Activated CD4-positive, alpha-beta memory T cell treated with anti-CD3 and anti-CD28 coated beads for 36 hours (primary cell): ENCODE measurements around the gene TRIM28. TPM values are rescaled to one million over a fixed set of nuclear protein-coding genes. Genes with fewer than 3 reads are reported as not detected.

Source experiments
- CTCF ChIA-PET: fragments of 350-600 bp; sonication (Branson Sonifier 250); formaldehyde crosslinking; loops from one replicate; lab custom pipeline; 2021; ENCODE audit warnings: antibody characterized with exemption, inconsistent platforms; lab: Charles Lee
- POLR2A ChIA-PET: fragments of 350-600 bp; sonication (Branson Sonifier 250); formaldehyde crosslinking; loops from one replicate; lab custom pipeline; 2021; ENCODE audit warnings: antibody characterized with exemption; lab: Charles Lee
- DNase-seq: peaks from one replicate; pipeline ENCODE4 v3.0.0-alpha.2; 2020
- H3K27ac Mint-ChIP-seq: one replicate; pipeline ENCODE4 v1.8.0; 2021; ENCODE audit warnings: mixed read lengths
- H3K27me3 Mint-ChIP-seq: one replicate; pipeline ENCODE4 v1.8.0; 2021; ENCODE audit warnings: mixed read lengths
- H3K36me3 Mint-ChIP-seq: one replicate; pipeline ENCODE4 v1.8.0; 2021; ENCODE audit warnings: mixed read lengths
- H3K4me1 Mint-ChIP-seq: one replicate; pipeline ENCODE4 v1.8.0; 2021; ENCODE audit warnings: low read depth, mixed read lengths
- H3K4me3 Mint-ChIP-seq: one replicate; pipeline ENCODE4 v1.8.0; 2021; ENCODE audit warnings: mild to moderate bottlenecking, mixed read lengths
- H3K9me3 Mint-ChIP-seq: one replicate; pipeline ENCODE4 v1.8.0; 2021; ENCODE audit warnings: mixed read lengths
- intact Hi-C: fragments of 100-400 bp; cut with micrococcal nuclease; formaldehyde crosslinking; loops from one replicate; pipeline ENCODE4 v1.15.1; 2023
- total RNA-seq, 2 experiments: library from RNA; stranded (reverse); gene quantifications; one replicate each; pipeline ENCODE4 v1.2.3, GENCODE V29; 2021

The TRIM28 gene
- total RNA-seq, 2 experiments from 2014 or later, result 404 to 408 TPM

DNA sequence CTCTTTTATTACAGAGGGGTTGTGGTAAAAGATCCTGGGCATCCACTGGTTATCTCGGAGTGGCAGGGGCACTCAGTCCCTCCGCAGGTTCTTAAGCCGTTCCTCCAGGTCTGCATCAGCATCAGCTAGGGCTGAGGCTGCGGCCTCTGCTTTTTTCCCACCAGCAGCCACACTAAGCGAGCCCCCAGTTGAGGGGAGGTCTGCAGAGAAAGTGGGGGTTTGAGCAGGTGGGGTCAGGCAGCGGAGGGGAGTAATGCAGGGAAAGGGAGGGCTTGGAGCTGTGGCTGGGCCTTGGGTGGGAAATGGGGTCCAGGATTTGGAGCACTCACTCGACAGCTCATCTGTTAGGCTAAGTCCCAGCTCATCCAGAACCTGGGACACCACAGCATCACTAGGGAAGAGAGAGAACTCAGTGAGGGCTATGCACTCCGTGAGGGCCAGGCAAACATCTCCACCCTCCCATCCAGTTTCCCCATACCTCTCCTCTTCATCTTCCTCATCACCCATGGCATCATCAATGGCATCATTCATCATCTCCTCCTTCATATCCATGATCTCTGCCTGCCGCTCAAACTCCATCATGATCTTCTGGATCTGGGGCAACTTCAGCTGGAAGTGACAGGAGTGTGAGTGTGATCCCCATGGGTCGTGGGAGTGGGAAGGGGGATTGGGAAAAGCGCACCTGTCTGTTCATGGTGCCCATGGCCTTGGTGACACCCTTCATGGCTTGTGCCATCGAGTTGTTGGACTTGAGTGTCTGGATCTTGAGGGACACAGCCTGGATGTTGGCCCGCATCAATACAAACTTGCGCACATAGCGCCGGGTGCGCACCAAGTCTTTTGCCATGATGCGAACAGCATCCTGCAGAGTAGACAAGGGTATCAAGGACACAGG, 8.0 kb downstream of the TRIM28 start:
- CTCF ChIA-PET, result interaction anchor here (0.7 kb wide), 1 partner anchor 260 kb away, joined by 3 read pairs; no protein-coding TSS in a partner anchor
- no peak overlapping the region for H3K27ac Mint-ChIP-seq

DNA sequence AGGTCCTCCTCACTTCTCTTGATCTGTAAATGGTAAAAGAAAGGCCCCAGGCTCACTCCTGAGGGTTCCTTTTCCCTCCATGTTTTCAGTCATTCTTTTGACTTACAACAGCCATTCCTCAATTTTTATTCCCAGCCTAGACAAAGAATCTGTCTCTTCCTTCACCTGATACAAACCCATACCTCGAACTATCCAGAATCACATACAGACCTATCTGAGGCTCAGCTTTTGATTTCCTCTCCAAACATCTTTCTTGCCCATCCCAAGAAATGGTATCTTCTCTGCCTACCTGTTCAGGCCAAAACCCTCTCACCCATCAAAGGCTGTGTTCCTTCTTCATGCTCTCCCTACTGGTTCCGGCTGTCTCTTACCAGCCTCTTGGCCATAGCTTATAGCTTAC, 8.8 kb downstream of the TRIM28 start:
- peaks cover 49% of the 10 kb centered on the region for H3K4me1 Mint-ChIP-seq
- intact Hi-C loops, result no loop called here
- no peaks in the 10 kb centered on the region for H3K27me3 Mint-ChIP-seq
- ChIA-PET CTCF (no interaction called here), POLR2A (no interaction called here)
- H3K27ac Mint-ChIP-seq, result peak overlapping the region; percentile 23
- no peaks in the 10 kb centered on the region for H3K9me3 Mint-ChIP-seq
- DNase-seq, result no peak
- H3K36me3 Mint-ChIP-seq, result peaks cover 60% of the 10 kb centered on the region
- H3K4me3 Mint-ChIP-seq, result no peak overlapping the region

More for the DNA sequence above, 8.0 kb downstream of the TRIM28 start:
- peaks cover 55% of the 10 kb centered on the region for H3K4me1 Mint-ChIP-seq
- no peak overlapping the region for H3K4me3 Mint-ChIP-seq
- intact Hi-C loops, result no loop called here
- peaks cover 66% of the 10 kb centered on the region for H3K36me3 Mint-ChIP-seq
- POLR2A ChIA-PET, result no interaction called here
- H3K9me3 Mint-ChIP-seq, result no peaks in the 10 kb centered on the region
- no peaks in the 10 kb centered on the region for H3K27me3 Mint-ChIP-seq
- DNase-seq, result no peak

DNA sequence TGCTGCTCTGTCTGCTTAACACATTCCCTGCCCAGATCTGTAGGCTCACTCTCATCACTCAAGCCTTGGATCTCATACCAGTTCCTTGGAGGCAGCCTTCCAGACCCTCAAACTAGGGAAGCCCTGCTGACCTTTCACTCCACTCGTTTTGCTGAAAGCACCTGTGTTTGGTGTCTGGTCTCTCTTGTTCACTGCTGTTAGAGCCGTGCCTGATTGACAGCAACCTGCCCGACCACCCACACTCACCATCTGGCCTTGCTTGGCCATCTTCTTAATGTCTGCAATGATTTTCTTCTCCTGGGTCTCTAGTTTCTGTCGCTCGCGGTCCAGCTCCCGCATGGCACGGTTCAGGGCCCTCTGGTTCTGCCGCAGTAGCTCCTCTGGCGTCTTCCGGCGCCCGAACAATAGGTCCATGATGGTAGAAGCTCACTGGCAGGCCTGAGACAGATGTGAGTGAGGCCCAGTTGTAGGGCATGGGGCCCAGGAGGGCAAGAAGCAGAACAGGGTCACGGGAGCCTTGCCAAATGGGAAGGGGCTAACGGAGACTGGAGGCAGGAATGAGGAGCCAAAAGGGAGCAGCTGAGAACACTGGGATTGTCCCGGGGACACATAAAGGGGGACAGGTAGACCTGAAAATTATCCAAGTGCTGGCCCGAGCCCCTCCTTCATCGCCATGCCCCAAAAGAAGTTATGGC, 10.1 kb downstream of the TRIM28 start:
- H3K9me3 Mint-ChIP-seq, result no peaks in the 10 kb centered on the region
- peak overlapping the region; percentile 99 for H3K4me3 Mint-ChIP-seq
- no peaks in the 10 kb centered on the region for H3K27me3 Mint-ChIP-seq
- peaks cover 44% of the 10 kb centered on the region for H3K4me1 Mint-ChIP-seq
- no peak for DNase-seq
- CTCF ChIA-PET, result interaction anchor here (0.6 to 3.0 kb wide), 2 partner anchors 34 to 40 kb away, joined by 4 to 26 read pairs; partner anchors contain the start of gene ZBTB45
- H3K27ac Mint-ChIP-seq, result peak overlapping the region; percentile 98
- intact Hi-C loops, result no loop called here
- POLR2A ChIA-PET, result interaction anchor here (0.6 to 2.7 kb wide), 4 partner anchors 9 to 34 kb away, joined by 3 to 41 read pairs (median 10); partner anchors contain the start of genes TRIM28 and ZBTB45
- H3K36me3 Mint-ChIP-seq, result peaks cover 60% of the 10 kb centered on the region

DNA sequence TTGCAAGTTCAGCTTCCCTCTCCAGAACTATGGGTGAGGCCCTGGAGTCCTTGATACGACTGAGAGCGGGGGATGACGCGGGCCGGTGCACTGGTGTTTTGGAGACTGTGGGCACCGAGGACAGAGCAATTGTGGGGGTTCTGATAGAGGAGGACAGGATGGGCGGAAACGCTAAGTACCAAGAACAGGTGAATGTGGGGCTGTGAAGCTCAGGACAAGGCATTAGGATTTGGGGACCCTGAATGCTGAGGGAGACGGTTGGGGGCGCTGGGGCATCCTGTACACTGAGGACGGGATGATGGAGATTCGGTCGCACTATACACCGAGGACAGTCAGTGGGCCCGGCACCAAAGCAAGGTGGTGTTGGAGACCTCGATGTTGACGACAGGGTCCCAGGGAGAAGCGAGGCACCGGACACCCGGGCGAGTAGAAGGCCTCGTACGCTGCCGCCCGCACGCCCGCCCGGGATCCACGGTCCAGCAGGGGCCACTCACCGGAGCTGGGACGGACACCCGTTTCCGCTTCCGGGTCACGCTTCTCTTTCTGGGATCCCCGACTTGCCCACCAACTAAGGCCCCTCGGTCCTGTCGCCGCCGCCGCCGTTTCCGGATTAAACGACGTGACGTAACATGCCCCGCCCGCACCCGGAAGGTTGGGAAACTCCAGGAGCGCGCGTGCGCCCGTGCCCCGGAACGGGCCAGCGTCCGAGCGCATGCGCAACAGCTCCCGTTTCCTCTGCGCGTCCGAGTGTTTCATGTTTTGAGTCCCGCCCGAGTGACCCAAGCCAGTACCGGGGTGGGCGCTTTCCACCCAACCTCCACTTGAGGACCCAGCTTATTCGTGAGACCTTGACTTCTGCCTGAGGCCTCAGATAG, 10.9 kb downstream of the TRIM28 start, which contains the start of gene CHMP2A:
Gene CHMP2A (minus strand): TSS at position 612 of the 875 bp plus-strand sequence. CDS start 893 bp downstream, outside the sequence.
- no peaks in the 10 kb centered on the region for H3K9me3 Mint-ChIP-seq
- peak within 1 kb of the TSS; percentile 98 for H3K27ac Mint-ChIP-seq
- peak; percentile 99 for DNase-seq
- ChIA-PET CTCF (interaction anchor here (1.2 to 3.0 kb wide), 4 partner anchors 11 to 41 kb away, joined by 6 to 26 read pairs (median 9); partner anchors contain the start of genes TRIM28 and ZBTB45), POLR2A (interaction anchor here (0.6 to 2.7 kb wide), 10 partner anchors 9 to 192 kb away, joined by 3 to 41 read pairs (median 4); partner anchors contain the start of genes MZF1, TRIM28, ZBTB45 and ZNF837)
- peaks cover 57% of the 10 kb centered on the region for H3K36me3 Mint-ChIP-seq
- peaks cover 44% of the 10 kb centered on the region for H3K4me1 Mint-ChIP-seq
- intact Hi-C loops, result loop anchor here (1.0 kb wide), 3 partner anchors 10 to 55 kb away; partner anchors contain the start of genes MZF1 and TRIM28
- H3K4me3 Mint-ChIP-seq, result peak within 1 kb of the TSS; percentile 99
- no peaks in the 10 kb centered on the region for H3K27me3 Mint-ChIP-seq

DNA sequence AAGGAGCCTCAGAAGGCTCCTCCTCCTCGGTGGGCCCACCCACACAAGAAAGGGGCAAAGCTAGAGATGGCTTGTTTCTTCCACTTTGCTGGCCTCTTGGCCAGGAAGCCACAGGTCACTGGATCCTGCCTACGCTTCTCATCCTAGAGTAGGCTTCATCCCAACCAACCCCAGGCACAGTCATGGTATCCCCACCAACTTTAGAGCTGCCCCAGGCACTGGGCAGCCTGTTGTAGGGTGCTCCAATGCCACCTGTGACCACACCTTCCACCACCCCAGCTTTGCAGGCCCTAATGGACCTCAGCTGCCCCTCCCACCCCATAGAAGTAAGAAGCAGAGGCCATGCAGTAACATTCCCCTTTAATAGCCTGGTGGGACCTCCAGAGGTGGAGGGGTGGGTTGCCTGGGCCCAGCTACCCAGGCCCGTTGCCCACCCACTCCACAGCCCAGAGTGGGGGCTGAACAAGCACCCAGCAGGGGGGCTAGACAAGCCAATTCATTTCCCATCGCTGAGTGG, 11.6 kb downstream of the TRIM28 start:
- Mint-ChIP-seq H3K4me3 (peak overlapping the region; percentile 99), H3K27ac (peak overlapping the region; percentile 98), H3K27me3 (no peaks in the 10 kb centered on the region), H3K9me3 (no peaks in the 10 kb centered on the region), H3K36me3 (peaks cover 54% of the 10 kb centered on the region), H3K4me1 (peaks cover 48% of the 10 kb centered on the region)
- CTCF ChIA-PET, result interaction anchor here (0.6 to 3.0 kb wide), 5 partner anchors 12 to 328 kb away, joined by 3 to 26 read pairs (median 6); partner anchors contain the start of genes TRIM28 and ZBTB45
- POLR2A ChIA-PET, result interaction anchor here (0.8 to 2.7 kb wide), 9 partner anchors 9 to 192 kb away, joined by 3 to 41 read pairs (median 4); partner anchors contain the start of genes MZF1, TRIM28, ZBTB45 and ZNF837
- DNase-seq, result no peak
- intact Hi-C loops, result loop anchor here (1.0 kb wide), 3 partner anchors 11 to 56 kb away; partner anchors contain the start of genes MZF1 and TRIM28

DNA sequence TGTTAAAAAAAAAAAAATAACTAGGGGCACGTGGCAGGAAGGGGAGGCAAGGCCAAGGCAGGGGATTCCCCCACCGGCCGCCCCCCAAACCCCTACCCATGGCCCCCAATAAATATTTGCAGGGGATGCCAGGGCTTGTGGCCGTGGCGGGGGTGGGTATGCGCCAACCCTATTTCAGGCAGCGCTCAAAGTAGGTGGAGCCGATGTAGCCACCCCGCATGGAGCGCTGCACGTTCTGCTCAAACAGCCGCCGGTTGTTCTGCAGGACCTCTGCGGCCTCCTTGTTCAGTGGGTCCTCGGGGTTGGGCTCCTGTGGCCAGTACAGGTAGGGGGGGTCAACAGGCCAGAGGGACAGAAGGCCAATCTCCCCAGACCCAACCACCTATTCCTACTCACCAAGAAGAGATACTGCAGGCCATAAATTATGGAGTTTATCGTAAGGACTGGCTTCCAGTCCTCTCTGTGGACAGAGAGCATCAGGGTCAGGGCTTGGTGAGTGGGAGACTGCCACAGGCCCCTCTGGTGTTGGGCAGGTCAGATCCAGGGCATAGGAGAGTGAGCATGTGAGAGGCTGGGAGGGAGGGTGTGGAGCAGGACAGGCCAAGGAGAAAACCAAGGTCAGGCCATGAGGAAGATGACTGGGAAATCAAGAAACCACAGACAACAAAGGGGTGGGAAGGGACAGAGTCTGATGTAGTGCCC, 12.2 kb downstream of the TRIM28 start:
- Mint-ChIP-seq H3K9me3 (no peaks in the 10 kb centered on the region), H3K4me1 (peaks cover 51% of the 10 kb centered on the region), H3K36me3 (peaks cover 52% of the 10 kb centered on the region), H3K27me3 (no peaks in the 10 kb centered on the region), H3K27ac (peak overlapping the region; percentile 100), H3K4me3 (peak overlapping the region; percentile 99)
- no peak for DNase-seq
- ChIA-PET POLR2A (interaction anchor here (0.9 to 2.2 kb wide), 5 partner anchors 16 to 175 kb away, joined by 3 to 16 read pairs (median 6); partner anchors contain the start of genes MZF1, ZBTB45 and ZNF837), CTCF (interaction anchor here (0.6 to 8.6 kb wide), 6 partner anchors 12 to 329 kb away, joined by 3 to 39 read pairs (median 9); partner anchors contain the start of genes TRIM28 and ZBTB45)
- intact Hi-C loops, result loop anchor here (1.0 kb wide), 3 partner anchors 12 to 57 kb away; partner anchors contain the start of genes MZF1 and TRIM28

DNA sequence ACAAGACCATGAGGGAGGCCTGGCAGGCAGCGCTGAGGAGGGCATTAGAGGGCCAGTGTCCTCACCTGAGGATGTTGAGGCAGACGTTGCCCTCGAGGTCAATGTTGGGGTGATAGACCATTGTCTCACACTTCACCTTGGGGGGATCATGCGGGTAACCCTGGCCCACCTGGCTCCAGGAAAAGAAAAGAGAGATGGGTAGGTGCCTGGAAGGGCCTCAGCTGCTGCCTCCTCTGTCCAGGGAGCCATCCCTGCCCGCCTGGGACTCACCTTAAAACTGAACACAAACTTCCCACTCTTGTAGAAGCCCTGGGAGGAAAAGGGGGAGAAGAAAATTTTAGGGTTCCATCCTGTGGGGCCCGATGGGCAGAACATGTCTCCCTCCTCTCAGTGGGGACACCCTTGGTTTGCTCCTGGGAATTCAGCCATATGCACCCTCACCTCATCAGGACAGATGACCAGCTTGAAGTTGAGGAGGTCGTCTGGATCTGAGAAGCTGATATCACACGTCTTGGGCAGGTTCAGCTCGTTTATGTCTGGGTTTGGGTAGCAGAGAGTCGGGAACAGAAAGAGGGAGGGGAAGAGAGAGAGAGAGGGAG, 12.9 kb downstream of the TRIM28 start:
- ChIA-PET CTCF (interaction anchor here (0.7 to 8.6 kb wide), 4 partner anchors 19 to 42 kb away, joined by 3 to 39 read pairs (median 4); partner anchors contain the start of gene ZBTB45), POLR2A (no interaction called here)
- Mint-ChIP-seq H3K4me3 (peak overlapping the region; percentile 99), H3K9me3 (no peaks in the 10 kb centered on the region), H3K36me3 (peaks cover 48% of the 10 kb centered on the region), H3K4me1 (peaks cover 54% of the 10 kb centered on the region), H3K27ac (peak overlapping the region; percentile 100), H3K27me3 (no peaks in the 10 kb centered on the region)
- intact Hi-C loops, result no loop called here
- no peak for DNase-seq

DNA sequence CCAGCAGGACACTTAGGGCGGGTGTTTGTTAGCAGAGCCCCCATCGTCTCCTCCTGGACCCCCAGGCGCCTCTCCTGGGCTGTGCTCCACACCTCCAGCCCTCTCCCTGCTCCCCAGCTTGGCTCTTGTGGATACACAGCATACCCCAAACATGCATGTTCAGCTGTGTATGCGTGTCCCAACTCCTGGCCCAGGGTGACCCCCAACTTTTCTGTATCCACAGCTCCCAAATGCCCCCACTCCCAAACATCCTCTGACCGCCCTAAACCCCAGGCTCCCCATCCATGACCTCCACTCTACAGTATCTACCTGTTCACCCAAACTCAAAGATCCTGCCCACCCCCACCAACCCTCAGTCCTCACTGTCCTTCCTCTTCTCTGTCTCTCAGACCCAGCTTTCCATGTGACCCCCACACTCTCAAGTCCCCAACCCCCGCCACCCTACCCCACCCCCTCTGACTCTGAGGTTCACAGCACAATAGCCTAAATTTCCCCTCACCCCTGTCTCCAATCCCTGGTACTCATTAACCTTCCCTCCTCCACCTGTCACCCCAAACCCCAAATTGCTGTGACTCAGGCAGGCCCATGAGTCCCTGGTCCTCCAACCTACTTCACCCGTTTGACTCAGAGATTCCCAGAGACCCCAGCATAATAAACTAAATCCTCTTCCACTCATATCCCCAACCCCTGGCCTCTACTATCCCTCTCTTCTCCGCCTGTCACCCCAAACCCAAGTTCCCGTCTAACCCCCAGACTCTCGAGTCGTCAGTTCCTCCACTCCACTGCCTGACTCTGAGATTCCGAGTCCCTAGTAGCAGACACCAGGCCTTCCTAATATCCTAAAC, 13.6 kb downstream of the TRIM28 start:
- peak overlapping the region; percentile 100 for H3K27ac Mint-ChIP-seq
- no peak for DNase-seq
- no peaks in the 10 kb centered on the region for H3K9me3 Mint-ChIP-seq
- peak overlapping the region; percentile 99 for H3K4me3 Mint-ChIP-seq
- CTCF ChIA-PET, result interaction anchor here (0.7 to 8.6 kb wide), 4 partner anchors 18 to 43 kb away, joined by 3 to 39 read pairs (median 4); partner anchors contain the start of gene ZBTB45
- H3K27me3 Mint-ChIP-seq, result no peaks in the 10 kb centered on the region
- intact Hi-C loops, result no loop called here
- peaks cover 61% of the 10 kb centered on the region for H3K4me1 Mint-ChIP-seq
- POLR2A ChIA-PET, result no interaction called here
- peaks cover 43% of the 10 kb centered on the region for H3K36me3 Mint-ChIP-seq

DNA sequence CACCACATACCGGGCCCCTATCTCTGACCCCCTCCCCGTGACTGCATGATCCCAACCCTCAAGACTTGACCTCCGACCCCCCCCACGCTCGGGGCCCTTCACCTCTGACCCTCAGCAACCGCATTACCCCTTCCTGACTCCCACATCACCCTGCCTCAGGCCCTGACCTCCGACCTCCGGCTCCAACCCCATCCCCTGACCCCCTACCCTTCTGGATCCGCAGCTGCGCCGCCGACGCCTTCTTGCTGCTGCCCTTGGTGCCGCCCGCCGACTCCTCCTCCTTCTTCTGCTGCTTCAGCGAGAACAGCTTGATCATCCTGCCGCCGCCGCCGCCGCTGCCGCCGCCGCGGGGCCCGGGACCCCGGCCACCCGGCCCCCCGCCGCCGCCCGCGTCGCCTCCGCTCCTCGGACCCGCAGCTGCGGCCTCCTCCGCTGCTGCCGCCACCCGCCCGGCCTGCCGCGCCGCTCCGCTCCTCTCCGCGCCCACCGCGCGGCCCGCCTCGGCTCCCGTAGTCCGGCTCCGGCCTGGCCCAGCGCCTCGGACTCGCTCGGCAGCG, 14.3 kb downstream of the TRIM28 start, which contains the start of gene UBE2M:
Gene UBE2M (minus strand): TSS at position 546 of the 557 bp plus-strand sequence. CDS start 230 bp downstream, at position 316.
- peak; percentile 77 for DNase-seq
- CTCF ChIA-PET, result interaction anchor here (1.5 to 8.6 kb wide), 3 partner anchors 18 to 44 kb away, joined by 5 to 39 read pairs (median 7); partner anchors contain the start of gene ZBTB45
- Mint-ChIP-seq H3K9me3 (no peaks in the 10 kb centered on the region), H3K27ac (peak within 1 kb of the TSS; percentile 100), H3K27me3 (no peaks in the 10 kb centered on the region), H3K36me3 (peaks cover 39% of the 10 kb centered on the region), H3K4me1 (peaks cover 55% of the 10 kb centered on the region), H3K4me3 (peak within 1 kb of the TSS; percentile 99)
- intact Hi-C loops, result no loop called here
- POLR2A ChIA-PET, result interaction anchor here (0.9 to 1.5 kb wide), 3 partner anchors 10 to 18 kb away, joined by 4 to 5 read pairs (median 4); partner anchors contain the start of gene TRIM28
